Stimulated activated naive CD8-positive, alpha-beta T cell treated with anti-CD3 and anti-CD28 coated beads, Interleukin-15, amount 100 ng/mL, for 72 hours (primary cell): ENCODE data around the gene GFOD1.
A peak's percentile ranks its signal among the peaks of the same experiment; 100 is the strongest.
"Not testable (repeated sequence)": the region's sequence is repeated elsewhere in the genome, so short reads cannot be mapped to it uniquely, and the experiment has no call there.

Experiments used
- ATAC-seq: fragments of 150-1000 bp; cut with Tn5 transposase; 2 replicates; pipeline ENCODE4 v1.10.0; 2021; ENCODE audit warnings: mild to moderate bottlenecking, moderate library complexity
- DNase-seq, 2 donors: peaks; one replicate each; pipeline ENCODE4 v3.0.0; 2021 to 2022
- H3K27ac Mint-ChIP-seq, 2 donors: one replicate each; pipeline ENCODE4 v1.8.0; 2022; ENCODE audit warnings: mild to moderate bottlenecking in 2 of 2, mixed read lengths in 2 of 2, moderate library complexity in 2 of 2
- H3K27me3 Mint-ChIP-seq: one replicate; pipeline ENCODE4 v1.8.0; 2022; ENCODE audit warnings: mixed read lengths
- H3K4me1 Mint-ChIP-seq: one replicate; pipeline ENCODE4 v1.8.0; 2022; ENCODE audit warnings: mild to moderate bottlenecking, mixed read lengths
- H3K4me3 Mint-ChIP-seq, 2 donors: one replicate each; pipeline ENCODE4 v1.8.0; 2022; ENCODE audit warnings: mild to moderate bottlenecking in 2 of 2, mixed read lengths in 2 of 2, moderate library complexity in 1 of 2
- H3K9me3 Mint-ChIP-seq, 2 donors: one replicate each; pipeline ENCODE4 v1.8.0; 2022; ENCODE audit warnings: mixed read lengths in 2 of 2

Gene GFOD1

DNA sequence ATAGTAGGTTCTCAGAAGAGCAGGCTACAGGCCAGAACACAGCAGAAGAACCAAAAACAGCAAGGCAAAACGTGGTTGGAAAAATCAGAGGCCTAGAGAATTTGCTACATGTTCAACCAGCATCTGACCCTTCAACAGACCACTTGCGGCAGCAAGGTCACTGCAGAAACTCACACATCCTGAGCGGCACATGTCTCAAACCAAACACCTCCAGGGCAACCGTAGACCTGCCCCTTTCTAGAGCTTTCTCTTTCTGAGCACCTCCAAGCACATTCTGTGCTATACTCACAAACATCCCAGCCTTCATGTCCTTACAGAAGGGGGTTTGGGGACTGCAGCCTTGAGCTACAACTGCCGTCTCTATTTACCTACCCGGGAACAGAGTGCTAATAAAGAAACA, 52.6 kb downstream of the GFOD1 start:
- H3K9me3 Mint-ChIP-seq, result peaks cover 16 to 20% of the 10 kb centered on the region in 2 donors
- no peaks in the 10 kb centered on the region for H3K27me3 Mint-ChIP-seq
- ATAC-seq (no peak), DNase-seq (no peak)
- H3K27ac Mint-ChIP-seq, result peak overlapping the region in 1 of 2 donors; percentile 10
- H3K4me1 Mint-ChIP-seq, result peaks cover 65% of the 10 kb centered on the region
- H3K4me3 Mint-ChIP-seq, result no peak overlapping the region

DNA sequence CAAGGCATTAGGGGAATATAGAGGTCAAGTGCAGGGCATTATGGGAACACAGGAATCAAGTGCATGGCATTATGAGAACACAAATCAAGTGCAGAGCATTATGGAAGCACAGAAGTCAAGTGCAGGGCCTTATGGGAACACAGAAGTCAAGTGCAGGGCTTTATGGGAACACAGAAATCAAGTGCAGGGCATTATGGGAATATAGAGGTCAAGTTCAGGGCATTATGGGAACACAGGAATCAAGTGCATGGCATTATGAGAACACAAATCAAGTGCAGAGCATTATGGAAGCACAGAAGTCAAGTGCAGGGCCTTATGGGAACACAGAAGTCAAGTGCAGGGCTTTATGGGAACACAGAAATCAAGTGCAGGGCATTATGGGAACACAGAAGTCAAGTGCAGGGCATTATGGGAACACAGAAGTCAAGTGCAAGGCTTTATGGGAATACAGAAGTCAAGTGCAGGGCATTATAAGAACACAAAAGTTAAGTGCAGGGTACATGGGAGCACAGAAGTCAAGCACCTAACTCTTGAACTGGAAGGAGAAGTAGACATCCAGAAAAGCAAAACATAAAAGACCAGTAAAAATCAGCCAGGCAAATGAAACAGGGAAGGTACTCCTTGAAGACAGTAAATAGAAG, 53.1 kb downstream of the GFOD1 start:
- ATAC-seq, DNase-seq, H3K27me3 Mint-ChIP-seq, H3K4me3 Mint-ChIP-seq, H3K27ac Mint-ChIP-seq: not testable (repeated sequence)
- H3K4me1 Mint-ChIP-seq, result peaks cover 70% of the 10 kb centered on the region
- H3K9me3 Mint-ChIP-seq, result peaks cover 16 to 20% of the 10 kb centered on the region in 2 donors

- DNase-seq (no peak), ATAC-seq (no peak)
- no peak overlapping the region for H3K4me3 Mint-ChIP-seq
- peaks cover 76% of the 10 kb centered on the region for H3K4me1 Mint-ChIP-seq
- H3K27me3 Mint-ChIP-seq, result no peaks in the 10 kb centered on the region
- H3K9me3 Mint-ChIP-seq, result peaks cover 16 to 20% of the 10 kb centered on the region in 2 donors
- H3K27ac Mint-ChIP-seq, result no peak overlapping the region
These were observed 53.7 kb downstream of the GFOD1 start for GRCh38 chr6:13433709-13434121.

- Mint-ChIP-seq H3K9me3 (peaks cover 16 to 20% of the 10 kb centered on the region in 2 donors), H3K4me1 (peaks cover 86% of the 10 kb centered on the region), H3K27ac (peak overlapping the region in 1 of 2 donors; percentile 3), H3K4me3 (peak overlapping the region; percentile 32 to 46), H3K27me3 (no peaks in the 10 kb centered on the region)
- no peak for DNase-seq
- ATAC-seq, result peak; percentile 19
These were observed 54.7 kb downstream of the GFOD1 start for GRCh38 chr6:13432526-13433184.

DNA sequence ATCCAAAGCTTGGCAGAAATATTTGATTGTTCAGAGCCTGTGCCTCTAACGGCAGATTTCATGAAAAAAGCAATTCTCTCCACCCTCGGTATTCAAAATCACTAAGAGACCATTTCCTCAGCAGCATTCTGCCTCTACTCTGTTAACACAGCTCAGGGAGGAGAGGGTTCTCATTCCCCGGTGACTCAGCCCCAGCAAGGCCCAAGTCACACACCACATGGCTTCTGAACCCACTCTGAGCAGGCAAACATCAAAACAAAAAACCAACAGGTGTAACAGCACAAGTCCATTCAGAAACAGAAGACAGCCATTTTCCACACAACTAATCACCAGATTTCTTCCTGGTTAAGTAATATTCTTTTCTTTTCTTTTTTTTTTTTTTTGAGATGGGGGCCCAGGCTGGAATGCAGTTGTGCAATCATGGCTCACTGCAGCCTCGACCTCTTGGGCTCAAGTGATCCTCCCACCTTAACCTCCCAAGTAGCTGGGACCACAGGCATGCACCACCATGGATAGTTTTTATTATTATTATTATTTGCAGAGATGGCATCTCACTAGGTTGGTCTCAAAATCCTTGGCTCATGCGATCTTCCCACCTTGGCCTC, 55.4 kb downstream of the GFOD1 start:
- ATAC-seq, result peak; percentile 31

DNA sequence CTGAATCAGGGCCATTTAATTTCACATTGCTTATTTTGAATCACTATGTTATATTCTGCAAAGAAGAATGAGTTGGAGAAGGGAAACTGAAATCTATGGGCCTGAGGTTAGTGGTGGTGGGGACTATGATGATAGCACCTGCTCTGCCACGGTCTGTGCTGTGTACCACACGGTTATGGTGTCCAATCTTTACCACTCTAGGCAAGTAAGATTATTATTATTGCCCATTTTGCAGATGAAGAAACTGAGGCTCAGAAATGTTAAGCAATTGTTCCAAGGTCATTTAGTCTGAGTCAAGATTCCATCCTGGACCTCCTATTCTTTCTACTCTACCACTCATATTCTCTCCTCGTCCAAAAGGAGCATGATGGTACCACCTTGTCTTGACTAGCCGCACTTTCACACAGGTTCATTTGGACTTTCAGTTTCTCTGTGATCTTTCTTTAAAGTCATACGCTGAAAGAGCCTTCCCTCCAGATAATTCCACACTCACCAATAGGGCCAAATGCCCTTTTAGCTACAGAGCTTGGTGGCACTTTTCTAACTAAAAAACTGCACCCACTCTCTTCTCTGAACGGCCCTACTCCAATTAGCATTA, 56.2 kb downstream of the GFOD1 start:
- ATAC-seq (no peak), DNase-seq (peak in 1 of 2 donors; percentile 11)
- peaks cover 16 to 20% of the 10 kb centered on the region in 2 donors for H3K9me3 Mint-ChIP-seq
- H3K4me3 Mint-ChIP-seq, result peak overlapping the region in 1 of 2 donors; percentile 2
- no peaks in the 10 kb centered on the region for H3K27me3 Mint-ChIP-seq
- peaks cover 94% of the 10 kb centered on the region for H3K4me1 Mint-ChIP-seq
- no peak overlapping the region for H3K27ac Mint-ChIP-seq

More for the DNA sequence above, 55.4 kb downstream of the GFOD1 start:
- H3K27me3 Mint-ChIP-seq, result no peaks in the 10 kb centered on the region
- peak overlapping the region; percentile 44 to 60 for H3K27ac Mint-ChIP-seq
- DNase-seq, result peak in 1 of 2 donors; percentile 33
- H3K4me1 Mint-ChIP-seq, result peaks cover 90% of the 10 kb centered on the region
- peak overlapping the region; percentile 35 to 58 for H3K4me3 Mint-ChIP-seq
- H3K9me3 Mint-ChIP-seq, result peaks cover 16 to 20% of the 10 kb centered on the region in 2 donors

DNA sequence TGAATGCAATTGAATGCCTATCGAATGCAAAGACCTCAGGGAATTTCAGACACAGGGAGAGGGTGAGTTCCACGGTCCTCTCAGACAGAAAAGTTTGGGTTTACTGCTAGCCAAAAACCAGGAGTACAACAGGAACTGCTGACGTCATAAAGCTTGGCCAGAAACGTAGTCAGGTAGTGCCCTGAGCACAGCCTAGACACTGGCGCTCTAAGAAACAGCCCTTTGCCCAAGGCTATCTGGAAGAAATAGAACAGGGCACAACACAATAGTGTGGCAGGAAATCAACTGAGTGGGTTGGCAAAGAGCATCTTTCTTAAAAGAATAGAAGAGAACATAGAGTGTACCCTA, 58.0 kb downstream of the GFOD1 start:
- ATAC-seq, result no peak
- DNase-seq, result no peak
- no peaks in the 10 kb centered on the region for H3K27me3 Mint-ChIP-seq
- H3K27ac Mint-ChIP-seq, result no peak overlapping the region
- peaks cover 92% of the 10 kb centered on the region for H3K4me1 Mint-ChIP-seq
- H3K4me3 Mint-ChIP-seq, result peak overlapping the region in 1 of 2 donors; percentile 71
- peaks cover 8 to 9% of the 10 kb centered on the region in 2 donors for H3K9me3 Mint-ChIP-seq

DNA sequence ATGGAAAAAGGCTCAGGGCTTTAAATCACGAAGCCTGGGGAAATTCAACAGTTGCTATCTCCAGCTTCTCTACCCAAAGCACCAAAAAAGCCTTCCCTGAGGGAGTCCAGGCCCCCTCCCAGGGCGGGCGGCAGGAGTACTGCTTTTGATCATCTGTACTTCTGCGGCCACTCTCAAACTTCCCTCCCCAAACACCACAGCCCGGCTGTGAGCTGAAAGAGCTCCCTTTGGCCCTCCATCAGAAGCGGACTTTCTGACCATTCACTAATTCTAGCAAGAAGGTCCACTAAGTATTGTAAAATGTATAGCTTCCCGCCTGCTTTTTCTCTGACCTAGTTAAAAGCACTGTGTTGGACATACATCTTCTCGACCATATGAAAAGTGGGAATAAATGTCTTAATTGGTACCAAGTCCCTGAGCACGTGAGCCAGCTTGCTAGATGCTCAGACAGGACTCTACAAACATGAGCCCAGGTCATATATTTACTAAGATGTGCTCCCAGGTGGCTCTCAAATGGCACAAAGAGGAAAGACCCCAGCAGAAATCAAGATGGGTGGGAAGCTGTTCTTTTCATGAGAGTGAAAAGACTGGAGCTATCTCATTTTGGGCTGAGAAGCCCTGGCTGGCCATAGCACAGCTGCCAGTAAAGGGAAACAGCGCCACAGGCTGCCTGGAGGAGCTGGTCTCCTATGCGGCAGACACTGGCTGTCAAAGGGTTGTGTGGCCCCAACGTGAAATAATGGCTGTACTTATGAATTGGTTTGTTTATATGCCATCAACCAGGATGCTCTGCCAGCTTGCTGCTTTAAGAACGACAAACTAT, 58.6 kb downstream of the GFOD1 start:
- peaks cover 88% of the 10 kb centered on the region for H3K4me1 Mint-ChIP-seq
- peak overlapping the region; percentile 93 for H3K27ac Mint-ChIP-seq
- ATAC-seq (no peak), DNase-seq (peak; percentile 9 to 26)
- no peaks in the 10 kb centered on the region for H3K27me3 Mint-ChIP-seq
- H3K9me3 Mint-ChIP-seq, result peaks cover 2 to 3% of the 10 kb centered on the region in 2 donors
- peak overlapping the region; percentile 71 to 74 for H3K4me3 Mint-ChIP-seq

- no peaks in the 10 kb centered on the region for H3K27me3 Mint-ChIP-seq
- DNase-seq, result peak; percentile 76 to 86
- H3K9me3 Mint-ChIP-seq, result no peaks in the 10 kb centered on the region
- ATAC-seq, result peak; percentile 89
- peak overlapping the region; percentile 93 for H3K27ac Mint-ChIP-seq
- H3K4me3 Mint-ChIP-seq, result peak overlapping the region; percentile 71 to 74
- H3K4me1 Mint-ChIP-seq, result peaks cover 80% of the 10 kb centered on the region
These were observed 59.4 kb downstream of the GFOD1 start for GRCh38 chr6:13427801-13428582.

DNA sequence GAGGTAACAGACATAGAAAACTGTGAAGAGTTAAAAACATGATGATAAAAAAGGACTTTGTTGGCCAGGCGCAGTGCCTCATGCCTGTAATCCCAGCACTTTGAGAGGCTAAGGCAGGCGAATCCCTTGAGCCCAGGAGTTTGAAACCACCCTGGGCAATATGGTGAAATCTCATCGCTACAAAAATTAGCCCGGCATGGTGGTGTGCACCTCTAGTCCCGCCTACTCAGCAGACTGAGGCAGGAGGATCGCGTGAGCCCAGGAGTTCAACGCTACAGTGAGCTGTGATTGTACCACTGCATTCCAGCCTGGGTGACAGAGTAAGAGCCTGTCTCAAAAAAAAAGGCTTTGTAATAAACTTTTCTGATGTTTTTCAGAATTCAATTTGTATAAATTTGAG, 60.1 kb downstream of the GFOD1 start:
- H3K27ac Mint-ChIP-seq, result peak overlapping the region in 1 of 2 donors; percentile 93
- no peaks in the 10 kb centered on the region for H3K9me3 Mint-ChIP-seq
- DNase-seq (peak in 1 of 2 donors; percentile 12), ATAC-seq (no peak)
- no peaks in the 10 kb centered on the region for H3K27me3 Mint-ChIP-seq
- H3K4me1 Mint-ChIP-seq, result peaks cover 74% of the 10 kb centered on the region
- peak overlapping the region in 1 of 2 donors; percentile 71 for H3K4me3 Mint-ChIP-seq

DNA sequence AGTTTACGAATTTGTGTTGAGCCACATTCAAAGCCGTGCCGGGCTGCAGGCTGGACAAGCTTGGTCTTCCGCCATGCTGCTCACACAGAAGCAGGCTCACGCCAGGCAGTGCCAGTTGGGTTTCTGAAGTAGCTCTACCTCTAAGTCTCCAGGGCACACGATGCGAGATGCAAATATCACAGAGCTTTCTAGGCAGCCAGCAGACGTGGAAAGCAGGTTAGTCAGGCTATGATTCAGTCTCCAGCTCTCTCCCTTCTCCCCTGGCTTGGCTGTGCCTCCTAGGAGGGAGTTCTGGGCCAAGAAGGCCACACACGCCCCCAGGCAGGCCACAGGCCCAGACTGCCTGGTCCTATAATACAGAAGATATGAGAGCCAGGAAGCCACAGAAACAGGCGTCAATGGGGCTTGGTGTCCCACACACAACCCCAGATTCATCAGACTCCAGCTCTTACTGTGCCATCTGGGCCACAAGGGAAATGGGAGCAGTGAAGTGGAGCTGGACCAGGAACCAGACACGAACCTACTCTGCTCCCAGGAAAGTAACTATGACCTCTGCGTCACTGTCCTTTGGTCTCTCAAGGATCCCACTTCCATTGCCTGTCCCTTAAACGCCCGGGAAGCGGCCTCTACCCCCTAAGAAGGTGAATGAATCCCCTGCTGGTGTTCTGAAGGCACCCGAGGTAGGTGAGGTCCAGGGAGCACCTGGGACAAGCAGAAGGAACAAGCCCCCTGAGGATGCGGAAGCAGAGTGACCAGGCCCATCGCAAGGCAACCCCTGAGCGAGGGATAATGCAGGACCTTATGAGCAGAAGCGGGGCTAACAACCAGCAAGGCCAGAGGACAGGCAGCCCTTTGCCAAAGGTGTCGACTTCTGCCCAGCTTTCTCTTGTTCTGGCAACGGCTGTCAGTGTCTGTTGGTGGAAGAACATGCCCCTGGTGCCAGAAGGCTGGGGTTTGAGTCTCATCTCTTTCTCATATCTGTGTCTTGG, 61.2 kb downstream of the GFOD1 start:
- peak in 1 of 2 donors; percentile 38 for DNase-seq
- Mint-ChIP-seq H3K9me3 (no peaks in the 10 kb centered on the region), H3K4me3 (peak overlapping the region in 1 of 2 donors; percentile 22), H3K4me1 (peaks cover 63% of the 10 kb centered on the region), H3K27me3 (no peaks in the 10 kb centered on the region), H3K27ac (peak overlapping the region; percentile 51 to 69)
- peak; percentile 15 for ATAC-seq

- H3K27ac Mint-ChIP-seq, result peak overlapping the region in 1 of 2 donors; percentile 31
- ATAC-seq (no peak), DNase-seq (no peak)
- no peak overlapping the region for H3K4me3 Mint-ChIP-seq
- no peaks in the 10 kb centered on the region for H3K9me3 Mint-ChIP-seq
- H3K27me3 Mint-ChIP-seq, result peaks cover 1% of the 10 kb centered on the region
- peaks cover 59% of the 10 kb centered on the region for H3K4me1 Mint-ChIP-seq
These were observed 62.0 kb downstream of the GFOD1 start for GRCh38 chr6:13425270-13425873.

DNA sequence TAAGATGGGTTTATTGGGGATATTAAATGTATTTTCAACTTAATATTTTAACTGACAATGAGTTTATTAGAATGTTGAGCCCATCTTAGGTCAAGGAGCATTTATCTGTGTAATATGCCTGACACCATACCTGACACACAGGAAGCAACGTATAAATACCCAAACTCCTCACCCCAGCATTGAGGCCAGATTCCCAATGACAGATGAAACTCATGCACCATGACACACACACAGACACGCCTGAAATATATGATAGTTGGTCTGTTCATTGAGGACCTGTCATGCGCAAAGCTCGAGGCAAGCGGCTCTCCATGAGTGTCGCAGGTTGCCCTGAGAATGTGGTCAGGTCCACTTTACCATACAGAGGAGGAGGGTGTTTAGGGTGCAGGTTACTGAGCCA, 64.1 kb downstream of the GFOD1 start:
- no peak overlapping the region for H3K27ac Mint-ChIP-seq
- peaks cover 15% of the 10 kb centered on the region for H3K27me3 Mint-ChIP-seq
- no peak overlapping the region for H3K4me3 Mint-ChIP-seq
- H3K9me3 Mint-ChIP-seq, result no peaks in the 10 kb centered on the region
- peaks cover 53% of the 10 kb centered on the region for H3K4me1 Mint-ChIP-seq
- ATAC-seq, result no peak
- DNase-seq, result no peak
